BJ (cell line): ENCODE data around the gene LRATD1. TPM values are rescaled to one million over a fixed set of nuclear protein-coding genes. Genes with fewer than 3 reads are reported as not detected.

Experiments used
- CTCF ChIA-PET: fragments of 350-600 bp; formaldehyde crosslinking; extraction: SDS; loops from one replicate; lab custom pipeline; 2021; ENCODE audit warnings: antibody characterized with exemption, inconsistent platforms; lab: Yijun Ruan, JAX
- POLR2A ChIA-PET: fragments of 300-600 bp; sonication (Branson Sonifier 250); formaldehyde crosslinking; extraction: SDS; loops from one replicate; lab custom pipeline; 2021; ENCODE audit warnings: antibody characterized with exemption; lab: Charles Lee
- DNase-seq: peaks from one replicate; pipeline ENCODE4 v3.0.0-alpha.2; 2011; ENCODE audit warnings: low read depth
- H3K27me3 ChIP-seq: 2 replicates; pipeline ENCODE4 v1.6.0; 2011; ENCODE audit warnings: low read length; ENCODE audit not compliant: control insufficient read depth, insufficient read depth
- H3K36me3 ChIP-seq: 2 replicates; pipeline ENCODE4 v1.5.1; 2011; ENCODE audit warnings: low read length; ENCODE audit not compliant: control insufficient read depth, insufficient read depth
- H3K4me3 ChIP-seq: 2 replicates; pipeline ENCODE4 v1.5.1; 2011; ENCODE audit warnings: low read depth, mild to moderate bottlenecking, control low read depth, low read length
- polyA plus RNA-seq: library from polyadenylated mRNA; depleted of rRNA; stranded (reverse); fragments of >200 nt; gene quantifications from 2 replicates; pipeline ENCODE4 v1.2.3, GENCODE V29; 2011
- TF ChIP-seq, protein P1 (sequence below): IDR thresholded peaks from 2 replicates; pipeline ENCODE4 v1.5.1; 2011; ENCODE audit warnings: low read depth, mild to moderate bottlenecking, control low read depth, inconsistent platforms, low read length, moderate library complexity; ENCODE audit not compliant: insufficient read depth

The LRATD1 gene
- polyA plus RNA-seq, 1 experiment: 0.11 TPM

- Histone ChIP-seq H3K36me3 (no peaks in the 10 kb centered on the region), H3K27me3 (no peaks in the 10 kb centered on the region), H3K4me3 (no peak overlapping the region)
- POLR2A ChIA-PET: no interaction called here
- TF ChIP-seq, protein P1, sequence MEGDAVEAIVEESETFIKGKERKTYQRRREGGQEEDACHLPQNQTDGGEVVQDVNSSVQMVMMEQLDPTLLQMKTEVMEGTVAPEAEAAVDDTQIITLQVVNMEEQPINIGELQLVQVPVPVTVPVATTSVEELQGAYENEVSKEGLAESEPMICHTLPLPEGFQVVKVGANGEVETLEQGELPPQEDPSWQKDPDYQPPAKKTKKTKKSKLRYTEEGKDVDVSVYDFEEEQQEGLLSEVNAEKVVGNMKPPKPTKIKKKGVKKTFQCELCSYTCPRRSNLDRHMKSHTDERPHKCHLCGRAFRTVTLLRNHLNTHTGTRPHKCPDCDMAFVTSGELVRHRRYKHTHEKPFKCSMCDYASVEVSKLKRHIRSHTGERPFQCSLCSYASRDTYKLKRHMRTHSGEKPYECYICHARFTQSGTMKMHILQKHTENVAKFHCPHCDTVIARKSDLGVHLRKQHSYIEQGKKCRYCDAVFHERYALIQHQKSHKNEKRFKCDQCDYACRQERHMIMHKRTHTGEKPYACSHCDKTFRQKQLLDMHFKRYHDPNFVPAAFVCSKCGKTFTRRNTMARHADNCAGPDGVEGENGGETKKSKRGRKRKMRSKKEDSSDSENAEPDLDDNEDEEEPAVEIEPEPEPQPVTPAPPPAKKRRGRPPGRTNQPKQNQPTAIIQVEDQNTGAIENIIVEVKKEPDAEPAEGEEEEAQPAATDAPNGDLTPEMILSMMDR: no peak
- CTCF ChIA-PET: no interaction called here
- DNase-seq: no peak
These were observed 30.2 kb upstream of the LRATD1 start for GRCh38 chr2:14602309-14602708.

- ChIA-PET CTCF (interaction anchor here (1.2 kb wide), 1 partner anchor 31 kb away, joined by 3 read pairs; no protein-coding TSS in a partner anchor), POLR2A (interaction anchor here (0.7 kb wide), 1 partner anchor 26 kb away, joined by 3 read pairs; no protein-coding TSS in a partner anchor)
These were observed 28.8 kb upstream of the LRATD1 start for GRCh38 chr2:14603676-14604075.

DNA sequence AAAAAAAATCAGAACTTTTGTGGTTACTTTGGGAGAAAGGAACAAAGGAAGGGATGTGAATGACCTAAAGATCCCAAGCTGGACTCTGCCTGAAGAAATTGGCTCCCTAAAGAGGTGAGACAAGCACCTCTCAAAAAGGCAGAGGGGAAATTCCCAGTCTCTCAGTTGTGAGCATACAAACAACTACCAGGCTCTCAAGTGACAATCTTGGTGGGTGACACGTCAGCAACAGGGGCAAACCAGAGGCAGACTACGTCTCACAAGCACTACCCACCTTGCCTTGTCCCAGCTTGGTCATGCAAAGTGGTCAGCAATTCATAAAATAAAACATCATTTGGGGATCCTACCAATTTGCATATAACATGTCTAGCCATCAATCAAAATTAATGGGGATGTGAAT, 24.3 kb upstream of the LRATD1 start:
- DNase-seq: no peak
- ChIA-PET CTCF (interaction anchor here (1.2 kb wide), 1 partner anchor 258 kb away, joined by 3 read pairs; no protein-coding TSS in a partner anchor), POLR2A (no interaction called here)
- TF ChIP-seq, protein P1: no peak
- H3K36me3 ChIP-seq: no peaks in the 10 kb centered on the region
- no peak overlapping the region for H3K4me3 ChIP-seq
- no peaks in the 10 kb centered on the region for H3K27me3 ChIP-seq

More at GRCh38 chr2:14603676-14604075, 28.8 kb upstream of the LRATD1 start:
- Histone ChIP-seq H3K4me3 (no peak overlapping the region), H3K27me3 (no peaks in the 10 kb centered on the region), H3K36me3 (no peaks in the 10 kb centered on the region)
- DNase-seq: no peak
- TF ChIP-seq, protein P1: no peak

GRCh38 chr2:14614017-14614416, 18.5 kb upstream of the LRATD1 start:
- ChIA-PET POLR2A (no interaction called here), CTCF (no interaction called here)
- TF ChIP-seq, protein P1: no peak
- no peaks in the 10 kb centered on the region for H3K36me3 ChIP-seq
- no peaks in the 10 kb centered on the region for H3K27me3 ChIP-seq
- no peak overlapping the region for H3K4me3 ChIP-seq
- DNase-seq: no peak

DNA sequence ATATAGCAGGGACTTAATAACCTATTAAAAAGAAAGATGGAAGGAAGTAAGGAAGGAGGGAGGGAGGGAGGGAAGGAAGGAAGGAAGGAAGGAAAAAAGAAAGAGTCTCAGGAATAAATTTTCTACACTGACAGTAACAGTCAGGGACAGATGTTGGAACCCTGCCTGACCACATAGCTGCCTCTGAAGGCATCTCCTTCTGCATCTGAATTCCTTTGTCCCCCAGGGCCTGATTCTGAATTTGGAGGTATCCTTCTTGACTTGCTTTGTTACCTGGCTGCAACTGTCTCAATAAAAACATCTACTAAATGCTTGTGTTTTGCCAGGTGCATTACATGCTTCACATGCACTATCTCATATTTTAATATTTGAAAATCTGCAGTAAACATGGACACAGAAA, 17.4 kb upstream of the LRATD1 start:
- DNase-seq: no peak
- POLR2A ChIA-PET: no interaction called here

More for the DNA sequence above, 17.4 kb upstream of the LRATD1 start:
- H3K27me3 ChIP-seq: no peaks in the 10 kb centered on the region
- H3K4me3 ChIP-seq: no peak overlapping the region
- H3K36me3 ChIP-seq: no peaks in the 10 kb centered on the region
- TF ChIP-seq, protein P1: no peak
- CTCF ChIA-PET: no interaction called here
